Uterus (tissue), 2 donors: ENCODE data around the gene ME3.

ENCODE experiments used
- POLR2A ChIP-seq, 2 donors: fragments of 450-650 bp; IDR thresholded peaks; one replicate each; pipeline ENCODE4 v1.6.1; 2016; ENCODE audit warnings: antibody characterized with exemption in 2 of 2, mild to moderate bottlenecking in 1 of 2, moderate library complexity in 1 of 2
- TF ChIP-seq, protein P1 (sequence below), 4 experiments: fragments of 200-600 bp in 2 of 4; fragments of 450-650 bp in 2 of 4; sonication (generic) in 2 of 4; IDR thresholded peaks; one replicate each; pipeline ENCODE4 v1.5.1; 2016 to 2019; ENCODE audit warnings: antibody characterized with exemption in 4 of 4, mild to moderate bottlenecking in 2 of 4, moderate library complexity in 1 of 4

DNA sequence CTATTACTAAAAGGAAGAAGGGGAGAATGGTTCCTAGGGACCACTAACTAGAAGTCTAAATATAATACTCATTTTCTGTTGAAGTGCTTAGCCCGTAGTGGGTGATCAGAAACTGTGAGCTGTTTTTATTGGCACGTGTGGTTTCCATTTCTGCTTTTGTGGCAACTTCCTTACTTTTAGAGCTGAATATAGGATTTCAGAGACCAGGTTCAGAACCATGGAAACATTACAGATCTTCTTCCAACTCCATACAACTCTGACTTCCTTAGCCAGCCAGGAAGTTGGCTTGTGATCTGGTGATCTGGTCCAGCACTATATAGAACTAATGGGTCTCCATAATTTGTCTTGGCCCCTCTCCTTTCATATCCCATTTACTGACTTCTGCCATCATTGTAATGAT, 2.6 kb upstream of the ME3 start:
- TF ChIP-seq, protein P1, sequence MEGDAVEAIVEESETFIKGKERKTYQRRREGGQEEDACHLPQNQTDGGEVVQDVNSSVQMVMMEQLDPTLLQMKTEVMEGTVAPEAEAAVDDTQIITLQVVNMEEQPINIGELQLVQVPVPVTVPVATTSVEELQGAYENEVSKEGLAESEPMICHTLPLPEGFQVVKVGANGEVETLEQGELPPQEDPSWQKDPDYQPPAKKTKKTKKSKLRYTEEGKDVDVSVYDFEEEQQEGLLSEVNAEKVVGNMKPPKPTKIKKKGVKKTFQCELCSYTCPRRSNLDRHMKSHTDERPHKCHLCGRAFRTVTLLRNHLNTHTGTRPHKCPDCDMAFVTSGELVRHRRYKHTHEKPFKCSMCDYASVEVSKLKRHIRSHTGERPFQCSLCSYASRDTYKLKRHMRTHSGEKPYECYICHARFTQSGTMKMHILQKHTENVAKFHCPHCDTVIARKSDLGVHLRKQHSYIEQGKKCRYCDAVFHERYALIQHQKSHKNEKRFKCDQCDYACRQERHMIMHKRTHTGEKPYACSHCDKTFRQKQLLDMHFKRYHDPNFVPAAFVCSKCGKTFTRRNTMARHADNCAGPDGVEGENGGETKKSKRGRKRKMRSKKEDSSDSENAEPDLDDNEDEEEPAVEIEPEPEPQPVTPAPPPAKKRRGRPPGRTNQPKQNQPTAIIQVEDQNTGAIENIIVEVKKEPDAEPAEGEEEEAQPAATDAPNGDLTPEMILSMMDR (IDR thresholded peaks at IDR 0.05): no peak
- no peak for TF ChIP-seq POLR2A (IDR thresholded peaks at IDR 0.05)
